OCI-LY3 (cell line): ENCODE results near the gene MKRN3.

ENCODE experiments used
- H2AFZ ChIP-seq: fragments of 200-600, 300-600 bp; shearing (Covaris generic); 2 replicates; pipeline ENCODE4 v1.6.0; 2014; ENCODE audit warnings: antibody characterized with exemption, low read depth, low read length
- H3K27ac ChIP-seq: fragments of 200-600, 300-600 bp; sonication (generic); 2 replicates; pipeline ENCODE4 v1.5.1; 2014; ENCODE audit warnings: mild to moderate bottlenecking, low read length, moderate library complexity, mixed read lengths
- H3K27me3 ChIP-seq: fragments of 200-600, 300-600 bp; sonication (generic); 2 replicates; pipeline ENCODE4 v1.6.1; 2014; ENCODE audit warnings: low read depth, low read length, mixed read lengths
- H3K36me3 ChIP-seq: fragments of 200-600, 300-600 bp; sonication (generic); replicated peaks from 2 replicates; pipeline ENCODE3; 2014; ENCODE audit warnings: low read depth, low read length, mixed read lengths
- H3K4me1 ChIP-seq: fragments of 300-600, 200-600 bp; sonication (generic); 2 replicates; pipeline ENCODE4 v1.6.1; 2014; ENCODE audit warnings: low read length, mixed read lengths
- H3K4me2 ChIP-seq: fragments of 200-600, 300-600 bp; sonication (generic); 2 replicates; pipeline ENCODE4 v1.6.1; 2014; ENCODE audit warnings: low read length, mixed read lengths
- H3K4me3 ChIP-seq: fragments of 300-600, 200-600 bp; sonication (generic); 2 replicates; pipeline ENCODE4 v1.5.1; 2014; ENCODE audit warnings: antibody characterized with exemption, mild to moderate bottlenecking, low read length, moderate library complexity
- H3K79me2 ChIP-seq: fragments of 300-600, 200-600 bp; shearing (Covaris generic); 2 replicates; pipeline ENCODE4 v1.6.1; 2014; ENCODE audit warnings: mild to moderate bottlenecking, low read length, mixed read lengths
- H3K9ac ChIP-seq: fragments of 300-600, 200-600 bp; shearing (Covaris generic); 2 replicates; pipeline ENCODE4 v1.6.0; 2014; ENCODE audit warnings: mild to moderate bottlenecking, low read length, moderate library complexity
- H3K9me3 ChIP-seq: fragments of 200-600, 300-600 bp; shearing (Covaris generic); 2 replicates; pipeline ENCODE4 v1.6.1; 2014; ENCODE audit warnings: low read length, mixed read lengths; ENCODE audit not compliant: insufficient read depth
- H4K20me1 ChIP-seq: fragments of 200-600, 300-600 bp; sonication (generic); 2 replicates; pipeline ENCODE4 v1.6.1; 2016; ENCODE audit warnings: low read length, mixed read lengths; ENCODE audit not compliant: insufficient read depth
- CTCF ChIP-seq: fragments of 200-600, 300-600 bp; sonication (generic); IDR thresholded peaks from 2 replicates; pipeline ENCODE4 v1.5.1; 2014; ENCODE audit warnings: antibody characterized with exemption, low read length, low read depth
- EZH2phosphoT487 ChIP-seq: fragments of 200-600 bp; shearing (Covaris generic); IDR thresholded peaks from 2 replicates; pipeline ENCODE4 v1.6.1; 2018; ENCODE audit warnings: antibody characterized with exemption, mixed run types, low read depth

MKRN3 gene

GRCh38 chr15:23564821-23565394 is 566 bp upstream of the MKRN3 start:
- Histone ChIP-seq H3K4me2 (no peak overlapping the region), H3K27ac (no peak overlapping the region), H3K4me1 (no peaks in the 10 kb centered on the region), H3K9ac (no peak overlapping the region), H3K4me3 (no peak overlapping the region), H3K36me3 (no peaks in the 10 kb centered on the region), H4K20me1 (no peaks in the 10 kb centered on the region), H3K9me3 (no peaks in the 10 kb centered on the region), H3K27me3 (no peaks in the 10 kb centered on the region), H2AFZ (no peak overlapping the region), H3K79me2 (no peaks in the 10 kb centered on the region)
- TF ChIP-seq EZH2phosphoT487 (no peak), CTCF (no peak)

DNA sequence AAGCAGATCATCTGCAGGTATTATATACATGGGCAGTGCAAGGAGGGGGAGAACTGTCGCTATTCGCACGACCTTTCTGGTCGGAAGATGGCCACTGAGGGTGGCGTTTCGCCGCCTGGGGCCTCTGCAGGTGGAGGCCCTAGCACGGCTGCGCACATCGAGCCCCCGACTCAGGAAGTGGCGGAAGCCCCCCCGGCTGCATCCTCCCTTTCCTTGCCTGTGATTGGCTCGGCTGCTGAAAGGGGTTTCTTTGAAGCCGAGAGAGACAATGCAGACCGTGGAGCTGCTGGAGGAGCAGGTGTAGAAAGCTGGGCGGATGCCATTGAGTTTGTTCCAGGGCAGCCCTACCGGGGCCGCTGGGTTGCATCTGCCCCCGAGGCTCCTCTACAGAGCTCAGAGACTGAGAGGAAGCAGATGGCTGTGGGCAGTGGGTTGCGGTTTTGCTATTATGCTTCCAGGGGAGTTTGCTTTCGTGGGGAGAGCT is 639 bp downstream of the MKRN3 start:
- H3K4me2 ChIP-seq, result no peak overlapping the region
- no peaks in the 10 kb centered on the region for H3K9me3 ChIP-seq
- H4K20me1 ChIP-seq, result no peaks in the 10 kb centered on the region
- H3K36me3 ChIP-seq, result no peaks in the 10 kb centered on the region
- H3K4me3 ChIP-seq, result no peak overlapping the region
- no peaks in the 10 kb centered on the region for H3K79me2 ChIP-seq
- no peaks in the 10 kb centered on the region for H3K4me1 ChIP-seq
- no peaks in the 10 kb centered on the region for H3K27me3 ChIP-seq
- H3K27ac ChIP-seq, result no peak overlapping the region
- H2AFZ ChIP-seq, result no peak overlapping the region
- TF ChIP-seq EZH2phosphoT487, result no peak
- TF ChIP-seq CTCF, result no peak
- no peak overlapping the region for H3K9ac ChIP-seq

DNA sequence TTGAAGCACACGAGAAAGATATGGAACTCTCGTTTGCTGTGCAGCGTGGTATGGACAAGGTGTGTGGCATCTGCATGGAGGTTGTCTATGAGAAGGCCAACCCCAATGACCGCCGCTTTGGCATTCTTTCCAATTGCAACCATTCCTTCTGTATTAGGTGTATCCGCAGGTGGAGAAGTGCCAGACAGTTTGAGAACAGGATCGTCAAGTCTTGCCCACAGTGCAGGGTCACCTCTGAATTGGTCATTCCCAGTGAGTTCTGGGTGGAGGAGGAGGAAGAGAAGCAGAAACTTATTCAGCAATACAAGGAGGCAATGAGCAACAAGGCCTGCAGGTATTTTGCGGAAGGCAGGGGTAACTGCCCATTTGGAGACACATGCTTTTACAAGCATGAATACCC is 1.2 kb downstream of the MKRN3 start:
- TF ChIP-seq EZH2phosphoT487 (no peak), CTCF (no peak)
- H3K79me2 ChIP-seq, result no peaks in the 10 kb centered on the region
- no peak overlapping the region for H2AFZ ChIP-seq
- H3K27ac ChIP-seq, result no peak overlapping the region
- no peak overlapping the region for H3K9ac ChIP-seq
- H3K27me3 ChIP-seq, result no peaks in the 10 kb centered on the region
- no peaks in the 10 kb centered on the region for H3K9me3 ChIP-seq
- H3K36me3 ChIP-seq, result no peaks in the 10 kb centered on the region
- no peaks in the 10 kb centered on the region for H4K20me1 ChIP-seq
- H3K4me2 ChIP-seq, result no peak overlapping the region
- no peaks in the 10 kb centered on the region for H3K4me1 ChIP-seq
- no peak overlapping the region for H3K4me3 ChIP-seq

DNA sequence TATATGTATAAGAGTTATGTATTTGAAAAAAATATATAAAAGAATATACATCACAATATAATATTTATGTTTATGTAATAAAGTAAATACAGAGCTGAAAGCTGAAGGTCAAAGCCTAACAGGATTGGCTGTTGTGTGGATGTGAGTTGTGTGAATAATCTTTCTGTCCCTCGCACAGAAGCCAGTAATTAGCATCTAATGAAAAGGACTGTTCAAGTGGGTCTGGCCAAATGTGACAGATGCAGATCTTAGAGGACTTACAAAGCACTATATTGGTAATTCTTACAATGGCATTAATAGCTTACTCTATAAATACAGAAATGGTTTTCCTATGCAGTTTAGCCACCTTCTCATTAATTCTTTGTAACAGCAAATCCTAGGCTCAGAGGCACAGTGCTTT is 2.4 kb downstream of the MKRN3 start:
- no peak overlapping the region for H2AFZ ChIP-seq
- no peak for TF ChIP-seq EZH2phosphoT487
- no peak for TF ChIP-seq CTCF
- H4K20me1 ChIP-seq, result no peaks in the 10 kb centered on the region
- no peak overlapping the region for H3K4me3 ChIP-seq
- H3K27me3 ChIP-seq, result no peaks in the 10 kb centered on the region
- H3K9ac ChIP-seq, result no peak overlapping the region
- H3K9me3 ChIP-seq, result no peaks in the 10 kb centered on the region
- H3K4me2 ChIP-seq, result no peak overlapping the region
- H3K36me3 ChIP-seq, result no peaks in the 10 kb centered on the region
- no peaks in the 10 kb centered on the region for H3K79me2 ChIP-seq
- H3K4me1 ChIP-seq, result no peaks in the 10 kb centered on the region
- no peak overlapping the region for H3K27ac ChIP-seq
